Measurements from ENCODE around the gene SYNDIG1. TPM values are rescaled to one million over a fixed set of nuclear protein-coding genes. Genes with fewer than 3 reads are reported as not detected.

The SYNDIG1 gene
- total RNA-seq, 1 experiment from 2014 or later = not detected

- BruUV-seq (replicated peaks) = no TSS peak
- in situ Hi-C loops (cut with HindIII; ENCODE audit: low pct_unique_long_range_greater_than_20kb, low sequenced_read_pairs) = no loop called here
- CTCF ChIA-PET = no interaction called here
Measured at GRCh38 chr20:24583169-24583792, 113.9 kb downstream of the SYNDIG1 start.

GRCh38 chr20:24584078-24584477 is 114.6 kb downstream of the SYNDIG1 start:
- CTCF ChIA-PET = no interaction called here
- Histone ChIP-seq H3K9me3 (ENCODE audit: control insufficient read depth, insufficient read depth, low read depth, low read length) (no peaks in the 10 kb centered on the region), H3K4me3 (ENCODE audit: low read depth in 2 of 2, low read length in 2 of 2) (no peak overlapping the region), H3K36me3 (ENCODE audit: control insufficient read depth, insufficient read depth, low read length) (no peaks in the 10 kb centered on the region), H3K27me3 (ENCODE audit: control insufficient read depth, insufficient read depth, low read length) (no peaks in the 10 kb centered on the region), H3K4me1 (ENCODE audit: control insufficient read depth, insufficient read depth, low read length) (no peaks in the 10 kb centered on the region), H3K27ac (ENCODE audit: low read length) (no peak overlapping the region)
- in situ Hi-C loops (cut with HindIII; ENCODE audit: low pct_unique_long_range_greater_than_20kb, low sequenced_read_pairs) = no loop called here
- POLR2A ChIA-PET = no interaction called here
- TF ChIP-seq CTCF (IDR thresholded peaks at IDR 0.05) (no peak), REST (IDR thresholded peaks at IDR 0.05; ENCODE audit: insufficient read depth in 1 of 2, low read depth in 2 of 2, low read length in 1 of 2) (no peak), TCF7L2 (IDR thresholded peaks at IDR 0.05; ENCODE audit: low read depth, low read length) (no peak), POLR2AphosphoS5 (IDR thresholded peaks at IDR 0.05; ENCODE audit: low read depth, low read length) (no peak), SIN3A (IDR thresholded peaks at IDR 0.05; ENCODE audit: borderline replicate concordance, insufficient read depth, low read depth, low read length) (no peak)
- ATAC-seq (no peak), DNase-seq (ENCODE audit: low read depth, low spot score) (no peak)
- intact Hi-C loops (cut with micrococcal nuclease; ENCODE audit: unreplicated experiment) = no loop called here
- no TSS peak for BruUV-seq (replicated peaks)

More at GRCh38 chr20:24583169-24583792, 113.9 kb downstream of the SYNDIG1 start:
- intact Hi-C loops (cut with micrococcal nuclease; ENCODE audit: unreplicated experiment) = no loop called here
- DNase-seq (ENCODE audit: low read depth, low spot score) = no peak
- POLR2A ChIA-PET = no interaction called here
- H3K27ac ChIP-seq (ENCODE audit: low read length) = no peak overlapping the region
- no peak for ATAC-seq
- TF ChIP-seq POLR2AphosphoS5 (IDR thresholded peaks at IDR 0.05; ENCODE audit: low read depth, low read length) (no peak), REST (IDR thresholded peaks at IDR 0.05; ENCODE audit: insufficient read depth in 1 of 2, low read depth in 2 of 2, low read length in 1 of 2) (no peak)
- H3K4me3 ChIP-seq (ENCODE audit: low read depth in 2 of 2, low read length in 2 of 2) = no peak overlapping the region
- H3K36me3 ChIP-seq (ENCODE audit: control insufficient read depth, insufficient read depth, low read length) = no peaks in the 10 kb centered on the region
- no peaks in the 10 kb centered on the region for H3K9me3 ChIP-seq (ENCODE audit: control insufficient read depth, insufficient read depth, low read depth, low read length)
- H3K27me3 ChIP-seq (ENCODE audit: control insufficient read depth, insufficient read depth, low read length) = no peaks in the 10 kb centered on the region
- H3K4me1 ChIP-seq (ENCODE audit: control insufficient read depth, insufficient read depth, low read length) = no peaks in the 10 kb centered on the region

All from Panc1 (cell line).